KMS-11 (cell line): ENCODE results near the gene KLK11.

Experiments
- H2AFZ ChIP-seq: fragments of 200-600 bp; sonication (generic); 2 replicates; pipeline ENCODE4 v1.6.1; 2016; ENCODE audit warnings: antibody characterized with exemption, mixed run types, low read depth
- H3K27ac ChIP-seq: fragments of 200-600 bp; sonication (generic); 2 replicates; pipeline ENCODE4 v1.6.1; 2016; ENCODE audit warnings: mild to moderate bottlenecking, mixed run types
- H3K27me3 ChIP-seq: fragments of 200-600 bp; sonication (generic); 2 replicates; pipeline ENCODE4 v1.6.1; 2017; ENCODE audit warnings: mild to moderate bottlenecking, low read depth, mixed run types, moderate library complexity; ENCODE audit not compliant: insufficient read depth
- H3K36me3 ChIP-seq: fragments of 200-600 bp; sonication (generic); 2 replicates; pipeline ENCODE4 v1.6.1; 2017; ENCODE audit warnings: mild to moderate bottlenecking, mixed run types; ENCODE audit not compliant: insufficient read depth
- H3K4me1 ChIP-seq: fragments of 200-600 bp; sonication (generic); 2 replicates; pipeline ENCODE4 v1.6.1; 2016; ENCODE audit warnings: mild to moderate bottlenecking, low read depth, mixed run types; ENCODE audit not compliant: poor library complexity, severe bottlenecking
- H3K4me2 ChIP-seq: fragments of 200-600 bp; sonication (generic); 2 replicates; pipeline ENCODE4 v1.7.0; 2016; ENCODE audit warnings: mild to moderate bottlenecking, mixed run types
- H3K4me3 ChIP-seq: fragments of 200-600 bp; sonication (generic); IDR thresholded peaks from 2 replicates; pipeline ENCODE4 v1.6.1; 2017; ENCODE audit warnings: low read depth, low read length, mixed read lengths; ENCODE audit not compliant: insufficient read depth
- H3K79me2 ChIP-seq: fragments of 200-600 bp; sonication (generic); 2 replicates; pipeline ENCODE4 v1.6.1; 2016; ENCODE audit warnings: low read depth, mixed run types; ENCODE audit not compliant: insufficient read depth
- H3K9ac ChIP-seq: fragments of 200-600 bp; sonication (generic); 2 replicates; pipeline ENCODE4 v1.6.1; 2016; ENCODE audit warnings: mild to moderate bottlenecking, mixed run types
- H4K20me1 ChIP-seq: fragments of 200-600 bp; sonication (generic); 2 replicates; pipeline ENCODE4 v1.6.1; 2016; ENCODE audit warnings: mild to moderate bottlenecking, mixed run types; ENCODE audit not compliant: insufficient read depth
- CTCF ChIP-seq: fragments of 200-600 bp; sonication (generic); conservative IDR thresholded peaks from 2 replicates; pipeline ENCODE4 v1.6.1; 2017; ENCODE audit warnings: low read depth, mild to moderate bottlenecking, antibody characterized with exemption, low read length, moderate library complexity, mixed read lengths

Gene KLK11

GRCh38 chr19:51003316-51003715 is 23.1 kb downstream of the KLK11 start:
- no peak for TF ChIP-seq CTCF
- Histone ChIP-seq H2AFZ (no peak overlapping the region), H3K27me3 (0 out of 2 replicates have a peak, but pooled peaks cover 2% of the 10 kb centered on the region), H3K9ac (no peak overlapping the region), H4K20me1 (no peaks in the 10 kb centered on the region), H3K4me3 (no peak overlapping the region), H3K4me2 (no peak overlapping the region), H3K36me3 (no peaks in the 10 kb centered on the region), H3K4me1 (no peaks in the 10 kb centered on the region), H3K27ac (no peak overlapping the region), H3K79me2 (no peaks in the 10 kb centered on the region)

GRCh38 chr19:51002542-51003311 is 23.7 kb downstream of the KLK11 start:
- no peaks in the 10 kb centered on the region for H3K36me3 ChIP-seq
- no peak overlapping the region for H2AFZ ChIP-seq
- H3K79me2 ChIP-seq = no peaks in the 10 kb centered on the region
- no peak for TF ChIP-seq CTCF
- H3K9ac ChIP-seq = no peak overlapping the region
- no peaks in the 10 kb centered on the region for H4K20me1 ChIP-seq
- H3K27ac ChIP-seq = no peak overlapping the region
- H3K4me2 ChIP-seq = no peak overlapping the region
- no peak overlapping the region for H3K4me3 ChIP-seq
- no peaks in the 10 kb centered on the region for H3K4me1 ChIP-seq
- H3K27me3 ChIP-seq = 0 out of 2 replicates have a peak, but pooled peaks cover 2% of the 10 kb centered on the region

- no peak overlapping the region for H3K4me3 ChIP-seq
- H3K79me2 ChIP-seq = no peaks in the 10 kb centered on the region
- H4K20me1 ChIP-seq = no peaks in the 10 kb centered on the region
- H3K27ac ChIP-seq = no peak overlapping the region
- peaks cover 4% of the 10 kb centered on the region; the same call in 1 of the 2 replicates for H3K27me3 ChIP-seq
- H2AFZ ChIP-seq = no peak overlapping the region
- no peak for TF ChIP-seq CTCF
- no peak overlapping the region for H3K4me2 ChIP-seq
- H3K9ac ChIP-seq = no peak overlapping the region
- no peaks in the 10 kb centered on the region for H3K4me1 ChIP-seq
- no peaks in the 10 kb centered on the region for H3K36me3 ChIP-seq
Measured at GRCh38 chr19:51002089-51002532, 24.3 kb downstream of the KLK11 start.

- no peaks in the 10 kb centered on the region for H3K36me3 ChIP-seq
- H3K79me2 ChIP-seq = no peaks in the 10 kb centered on the region
- H3K4me3 ChIP-seq = no peak within 1 kb of the TSS
- H3K9ac ChIP-seq = no peak within 1 kb of the TSS
- no peak for TF ChIP-seq CTCF
- no peaks in the 10 kb centered on the region for H3K4me1 ChIP-seq
- no peak within 1 kb of the TSS for H3K4me2 ChIP-seq
- no peak within 1 kb of the TSS for H3K27ac ChIP-seq
- no peak within 1 kb of the TSS for H2AFZ ChIP-seq
- peaks cover 4% of the 10 kb centered on the region; the same call in 1 of the 2 replicates for H3K27me3 ChIP-seq
- no peaks in the 10 kb centered on the region for H4K20me1 ChIP-seq
Measured at GRCh38 chr19:51001515-51001914, 24.9 kb downstream of the KLK11 start, which contains the start of gene KLK8. KLK8 (minus strand) TSS chr19:51001604; CDS start chr19:51001167, 437 bp downstream.
